ENCODE data around the gene MBD6.
"Not testable (repeated sequence)": the region's sequence is repeated elsewhere in the genome, so short reads cannot be mapped to it uniquely, and the experiment has no call there.

MBD6 gene

GRCh38 chr12:57490126-57490525 lies 32.5 kb upstream of the MBD6 start:
- DNase-seq, result no peak

- DNase-seq, result no peak
These were observed 31.0 kb upstream of the MBD6 start for GRCh38 chr12:57491393-57492280.

GRCh38 chr12:57495051-57495701 lies 27.4 kb upstream of the MBD6 start:
- DNase-seq, result not testable (repeated sequence)

- DNase-seq, result no peak
These were observed 25.8 kb upstream of the MBD6 start for GRCh38 chr12:57496822-57497221.

GRCh38 chr12:57497223-57498131 lies 25.1 kb upstream of the MBD6 start:
- no peak for DNase-seq

GRCh38 chr12:57498132-57498502 lies 24.5 kb upstream of the MBD6 start:
- no peak for DNase-seq

GRCh38 chr12:57498571-57498970 lies 24.1 kb upstream of the MBD6 start:
- DNase-seq, result no peak

- DNase-seq, result no peak
These were observed 22.4 kb upstream of the MBD6 start for GRCh38 chr12:57500213-57500612.

- not testable (repeated sequence) for DNase-seq
These were observed 20.2 kb upstream of the MBD6 start for GRCh38 chr12:57502311-57502969.

GRCh38 chr12:57506541-57506940 lies 16.1 kb upstream of the MBD6 start:
- not testable (repeated sequence) for DNase-seq

GRCh38 chr12:57507796-57508195 lies 14.8 kb upstream of the MBD6 start:
- not testable (repeated sequence) for DNase-seq

GRCh38 chr12:57511161-57511560 lies 11.5 kb upstream of the MBD6 start:
- DNase-seq, result no peak

- no peak for DNase-seq
These were observed 10.9 kb upstream of the MBD6 start for GRCh38 chr12:57511588-57512325.

- DNase-seq, result no peak
These were observed 10.0 kb upstream of the MBD6 start for GRCh38 chr12:57512665-57513064.

GRCh38 chr12:57513266-57513665 lies 9.4 kb upstream of the MBD6 start:
- no peak for DNase-seq

GRCh38 chr12:57513677-57514076 lies 8.9 kb upstream of the MBD6 start:
- not testable (repeated sequence) for DNase-seq

- not testable (repeated sequence) for DNase-seq
These were observed 8.4 kb upstream of the MBD6 start for GRCh38 chr12:57514246-57514645.

GRCh38 chr12:57514720-57515407 lies 7.8 kb upstream of the MBD6 start:
- no peak for DNase-seq

GRCh38 chr12:57515408-57515933 lies 7.2 kb upstream of the MBD6 start:
- DNase-seq, result no peak

GRCh38 chr12:57515934-57516541 lies 6.6 kb upstream of the MBD6 start:
- DNase-seq, result no peak

All from fibroblast of skin of right quadriceps (primary cell).